SK-N-SH (cell line): ENCODE measurements around the gene TMEM132E. TPM values are rescaled to one million over a fixed set of nuclear protein-coding genes. Genes with fewer than 3 reads are reported as not detected.

Source experiments
- CTCF ChIA-PET: fragments of 300-600, 350-600 bp; formaldehyde crosslinking; extraction: SDS; loops from one replicate; lab custom pipeline; 2021; lab: Yijun Ruan, JAX
- POLR2A ChIA-PET: fragments of 350-600 bp; sonication (Branson Sonifier 250); formaldehyde crosslinking; extraction: SDS; loops from one replicate; lab custom pipeline; 2020; ENCODE audit warnings: antibody characterized with exemption, inconsistent platforms; lab: Yijun Ruan, JAX
- DNase-seq: peaks from one replicate; pipeline ENCODE4 v3.0.0; 2012
- H2AFZ ChIP-seq: fragments of 200-600 bp; sonication (generic); 2 replicates; pipeline ENCODE4 v1.8.1; 2016; ENCODE audit warnings: antibody characterized with exemption, mild to moderate bottlenecking, low read depth
- H3F3A ChIP-seq: fragments of 200-600 bp; sonication (generic); replicated peaks from 2 replicates; pipeline ENCODE3; 2016; ENCODE audit warnings: antibody characterized with exemption, mild to moderate bottlenecking; ENCODE audit not compliant: insufficient read depth
- H3K27ac ChIP-seq, 2 experiments: fragments of 200-500 bp in 1 of 2; fragments of 200-600 bp in 1 of 2; sonication (Bioruptor generic) in 1 of 2; sonication (generic), shearing (Covaris generic) in 1 of 2; 2 replicates each; pipeline versions ENCODE4 v1.5.1 to v1.6.1; 2014 to 2016; ENCODE audit warnings: low read depth in 2 of 2, inconsistent platforms in 1 of 2, low read length in 1 of 2, mild to moderate bottlenecking in 1 of 2, mixed read lengths in 1 of 2
- H3K27me3 ChIP-seq: fragments of 200-600 bp; sonication (generic), shearing (Covaris generic); 2 replicates; pipeline ENCODE4 v1.6.1; 2016; ENCODE audit warnings: mixed run types; ENCODE audit not compliant: insufficient read depth
- H3K36me3 ChIP-seq, 2 experiments: fragments of 200-500 bp in 1 of 2; fragments of 200-600 bp in 1 of 2; sonication (Bioruptor generic) in 1 of 2; sonication (generic) in 1 of 2; replicated peaks in 1 of 2; 2 replicates each; pipeline versions ENCODE3 to v1.5.1; 2014 to 2016; ENCODE audit warnings: low read length in 1 of 2, mild to moderate bottlenecking in 1 of 2; ENCODE audit not compliant: insufficient read depth in 2 of 2, control insufficient read depth in 1 of 2
- H3K4me1 ChIP-seq, 2 experiments: fragments of 200-500 bp in 1 of 2; fragments of 200-600 bp in 1 of 2; sonication (Bioruptor generic) in 1 of 2; sonication (generic), shearing (Covaris generic) in 1 of 2; 2 replicates each; pipeline versions ENCODE4 v1.5.1 to v1.6.1; 2014 to 2016; ENCODE audit warnings: low read depth in 1 of 2, low read length in 1 of 2, mixed run types in 1 of 2; ENCODE audit not compliant: insufficient read depth in 2 of 2, control insufficient read depth in 1 of 2
- H3K4me2 ChIP-seq: fragments of 200-600 bp; sonication (generic), shearing (Covaris generic); 2 replicates; pipeline ENCODE4 v1.6.1; 2017; ENCODE audit warnings: mixed run types
- H3K4me3 ChIP-seq, 2 experiments: fragments of 200-500 bp in 1 of 2; fragments of 200-600 bp in 1 of 2; sonication (Bioruptor generic) in 1 of 2; sonication (generic), shearing (Covaris generic) in 1 of 2; 2 replicates each; pipeline versions ENCODE4 v1.5.1 to v1.8.1; 2014 to 2016; ENCODE audit warnings: low read depth in 2 of 2, inconsistent platforms in 1 of 2, low read length in 1 of 2, mild to moderate bottlenecking in 1 of 2, mixed read lengths in 1 of 2, moderate library complexity in 1 of 2
- H3K79me2 ChIP-seq: fragments of 200-600 bp; sonication (generic); 2 replicates; pipeline ENCODE4 v1.8.1; 2017; ENCODE audit warnings: mild to moderate bottlenecking; ENCODE audit not compliant: insufficient read depth
- H3K9ac ChIP-seq: fragments of 200-600 bp; sonication (generic); 2 replicates; pipeline ENCODE4 v1.6.1; 2017; ENCODE audit warnings: mixed run types
- H3K9me2 ChIP-seq: fragments of 200-600 bp; sonication (generic); 2 replicates; pipeline ENCODE4 v1.6.1; 2017; ENCODE audit warnings: mixed run types
- H3K9me3 ChIP-seq: fragments of 200-600 bp; sonication (generic); 2 replicates; pipeline ENCODE4 v1.6.1; 2017; ENCODE audit warnings: mixed run types, mild to moderate bottlenecking, moderate library complexity
- H4K20me1 ChIP-seq: fragments of 200-600 bp; sonication (generic); 2 replicates; pipeline ENCODE4 v1.6.1; 2017; ENCODE audit warnings: mild to moderate bottlenecking, mixed run types; ENCODE audit not compliant: insufficient read depth
- CHD2 ChIP-seq: fragments of 150-350 bp; IDR thresholded peaks from 2 replicates; pipeline ENCODE4 v1.6.1; 2018; ENCODE audit warnings: low read length; ENCODE audit not compliant: partially characterized antibody
- EZH2phosphoT487 ChIP-seq: fragments of 200-600 bp; sonication (generic); IDR thresholded peaks from 2 replicates; pipeline ENCODE4 v1.6.1; 2017; ENCODE audit warnings: low read depth, mixed run types, mild to moderate bottlenecking, antibody characterized with exemption, moderate library complexity, borderline replicate concordance
- FOSL2 ChIP-seq: IDR thresholded peaks from 2 replicates; pipeline ENCODE4 v1.4.0; 2012; ENCODE audit warnings: low read depth, mild to moderate bottlenecking, moderate library complexity, borderline replicate concordance
- FOXJ3 ChIP-seq: sonication (generic); formaldehyde crosslinking; IDR thresholded peaks from 2 replicates; pipeline ENCODE4 v1.5.1; 2020; ENCODE audit warnings: mild to moderate bottlenecking, missing genetic modification reagents
- FOXM1 ChIP-seq: IDR thresholded peaks from 2 replicates; pipeline ENCODE4 v1.4.0; 2012; ENCODE audit warnings: low read depth, mild to moderate bottlenecking
- JUND ChIP-seq: IDR thresholded peaks from 2 replicates; pipeline ENCODE4 v1.4.0; 2012
- MAX ChIP-seq: IDR thresholded peaks from 2 replicates; pipeline ENCODE4 v1.4.0; 2012; ENCODE audit warnings: low read depth
- NFIC ChIP-seq: IDR thresholded peaks from 2 replicates; pipeline ENCODE4 v1.4.0; 2012; ENCODE audit warnings: borderline replicate concordance
- NRF1 ChIP-seq: IDR thresholded peaks from 2 replicates; pipeline ENCODE4 v1.6.1; 2012; ENCODE audit warnings: low read depth, mild to moderate bottlenecking, low read length
- RXRA ChIP-seq: IDR thresholded peaks from 2 replicates; pipeline ENCODE4 v1.4.0; 2012; ENCODE audit warnings: low read depth, mild to moderate bottlenecking, borderline replicate concordance
- SIN3A ChIP-seq: IDR thresholded peaks from 2 replicates; pipeline ENCODE4 v1.6.1; 2012; ENCODE audit warnings: low read depth, mild to moderate bottlenecking, low read length, moderate library complexity, borderline replicate concordance
- YY1 ChIP-seq: IDR thresholded peaks from 2 replicates; pipeline ENCODE4 v1.4.0; 2012; ENCODE audit warnings: low read depth, mild to moderate bottlenecking
- ZBTB33 ChIP-seq: IDR thresholded peaks from 2 replicates; pipeline ENCODE4 v1.4.0; 2012; ENCODE audit warnings: low read depth, borderline replicate concordance
- WGBS: methylation state at CpG from one replicate; pipeline ENCODE4 v1.1.6; 2017; ENCODE audit warnings: low lambda C conversion rate; 5-methylcytosine and 5-hydroxymethylcytosine counted together
- polyA plus RNA-seq, 3 experiments: library from polyadenylated mRNA; depleted of rRNA; stranded (reverse); fragments of >200 nt; gene quantifications; 2 replicates each; pipeline ENCODE4 v1.2.3, GENCODE V29; 2012
- TF ChIP-seq, protein P1 (sequence below): IDR thresholded peaks from 2 replicates; pipeline ENCODE4; 2012

TMEM132E gene
- polyA plus RNA-seq, 1 of the 3 experiments (the other 2 are of a cell fraction) = not detected

DNA sequence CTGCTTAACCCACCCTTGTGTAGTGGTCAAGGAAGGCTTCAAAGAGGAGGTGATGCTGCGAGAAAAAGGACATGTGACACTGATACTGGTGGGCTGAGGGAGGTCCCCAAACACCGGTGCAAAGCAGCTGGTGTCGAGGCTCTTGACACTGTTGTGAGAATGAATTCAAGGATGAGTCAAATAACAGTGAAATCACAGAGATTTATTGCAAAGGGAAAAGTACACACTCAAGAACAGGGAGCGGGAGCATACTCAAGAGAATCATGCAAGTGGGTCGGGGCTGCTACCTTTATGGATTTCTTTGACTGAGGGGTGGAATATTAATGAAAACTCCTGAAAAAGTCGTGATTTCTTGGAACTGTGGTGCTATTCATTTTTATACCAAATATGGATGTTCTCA lies 31.1 kb downstream of the TMEM132E start (continued):
- TF ChIP-seq, protein P1, sequence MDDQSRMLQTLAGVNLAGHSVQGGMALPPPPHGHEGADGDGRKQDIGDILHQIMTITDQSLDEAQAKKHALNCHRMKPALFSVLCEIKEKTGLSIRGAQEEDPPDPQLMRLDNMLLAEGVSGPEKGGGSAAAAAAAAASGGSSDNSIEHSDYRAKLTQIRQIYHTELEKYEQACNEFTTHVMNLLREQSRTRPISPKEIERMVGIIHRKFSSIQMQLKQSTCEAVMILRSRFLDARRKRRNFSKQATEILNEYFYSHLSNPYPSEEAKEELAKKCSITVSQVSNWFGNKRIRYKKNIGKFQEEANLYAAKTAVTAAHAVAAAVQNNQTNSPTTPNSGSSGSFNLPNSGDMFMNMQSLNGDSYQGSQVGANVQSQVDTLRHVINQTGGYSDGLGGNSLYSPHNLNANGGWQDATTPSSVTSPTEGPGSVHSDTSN = no peak
- no peak for TF ChIP-seq YY1
- TF ChIP-seq ZBTB33 = no peak
- no peak for TF ChIP-seq RXRA
- TF ChIP-seq JUND = no peak
- TF ChIP-seq NFIC = no peak
- no peak for TF ChIP-seq EZH2phosphoT487
- TF ChIP-seq, all 33 proteins: peak for 0

DNA sequence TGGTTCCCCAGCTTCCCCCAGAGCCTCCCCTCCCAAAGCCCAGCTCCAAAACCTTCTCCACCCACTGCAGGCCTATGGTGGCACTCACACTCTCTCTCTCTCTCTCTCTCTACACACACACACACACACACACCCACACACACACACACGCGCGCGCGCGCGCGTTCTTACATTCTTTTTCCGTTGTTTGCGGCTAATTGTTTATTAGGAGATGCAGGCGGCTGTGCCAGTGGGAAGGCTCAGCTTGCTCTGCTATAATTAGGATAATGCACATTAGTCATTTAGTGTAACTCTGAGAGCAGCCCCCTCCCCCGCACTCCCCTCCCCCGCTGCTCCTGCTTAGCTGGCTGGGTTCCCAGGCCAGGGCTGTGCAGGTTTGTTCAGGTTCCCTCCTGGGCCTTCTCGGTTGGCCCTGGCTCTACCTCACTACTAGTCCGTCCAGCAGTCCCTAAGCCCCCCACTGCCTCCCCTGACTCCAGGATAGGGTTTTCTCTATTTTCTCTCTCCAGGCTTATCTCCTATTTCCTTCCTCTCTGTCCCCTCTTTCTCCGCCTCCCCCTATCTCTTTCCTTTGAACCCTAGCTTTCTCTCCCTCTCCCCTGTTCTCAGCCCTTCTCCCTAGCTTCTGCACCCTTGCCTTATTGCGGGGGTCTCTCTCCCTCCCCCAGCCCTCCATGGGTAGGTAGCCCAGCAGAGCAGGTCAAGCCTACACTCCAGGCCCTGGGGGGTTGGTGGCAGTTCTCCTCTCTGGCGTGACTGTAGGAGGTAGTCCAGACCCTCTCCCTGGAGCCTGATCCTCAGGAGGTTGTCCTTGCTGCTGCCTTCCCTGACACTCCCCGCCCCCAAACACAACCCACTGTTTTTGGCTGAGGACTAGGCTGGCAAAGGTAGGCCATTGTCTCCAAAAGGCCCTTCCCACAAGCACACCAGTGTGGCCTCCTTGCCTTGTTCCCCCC lies 34.0 kb downstream of the TMEM132E start:
- CTCF ChIA-PET = interaction anchor here (0.5 to 4.1 kb wide), 7 partner anchors 9 to 280 kb away, joined by 3 to 18 read pairs (median 3); no protein-coding TSS in a partner anchor
- H4K20me1 ChIP-seq = no peaks in the 10 kb centered on the region
- H2AFZ ChIP-seq = no peak overlapping the region
- no peaks in the 10 kb centered on the region for H3K79me2 ChIP-seq
- peak; percentile 77 for DNase-seq
- peaks cover 0 to 51% of the 10 kb centered on the region in 2 experiments; a peak in 1 of 4 replicates for H3K4me1 ChIP-seq
- POLR2A ChIA-PET = interaction anchor here (0.6 to 1.3 kb wide), 5 partner anchors 18 to 369 kb away, joined by 3 to 6 read pairs (median 3); no protein-coding TSS in a partner anchor
- H3K9me3 ChIP-seq = no peaks in the 10 kb centered on the region
- no peak overlapping the region for H3K4me3 ChIP-seq
- H3K9ac ChIP-seq = no peak overlapping the region
- H3K27me3 ChIP-seq = no peaks in the 10 kb centered on the region
- no peaks in the 10 kb centered on the region for H3K9me2 ChIP-seq
- H3K27ac ChIP-seq = peak overlapping the region in 1 of 2 experiments; percentile 36; a peak in 1 of 4 replicates
- no peaks in the 10 kb centered on the region for H3K36me3 ChIP-seq
- 21% methylated on average over 18 of the region's 19 CpGs for WGBS
- TF ChIP-seq FOXM1 (no peak), NRF1 (peak; percentile 50; the same call in 1 of the 2 replicates)
- no peak overlapping the region for H3K4me2 ChIP-seq
- no peaks in the 10 kb centered on the region for H3F3A ChIP-seq

- no peak overlapping the region for H2AFZ ChIP-seq
- CTCF ChIA-PET = interaction anchor here (0.8 to 4.1 kb wide), 2 partner anchors 24 to 72 kb away, joined by 3 to 18 read pairs; no protein-coding TSS in a partner anchor
- H3K9ac ChIP-seq = no peak overlapping the region
- WGBS = 0% methylated on average over 1 of the region's 1 CpG
- H3K27ac ChIP-seq = no peak overlapping the region
- H3K27me3 ChIP-seq = no peaks in the 10 kb centered on the region
- POLR2A ChIA-PET = no interaction called here
- no peaks in the 10 kb centered on the region for H3K36me3 ChIP-seq
- H3K9me2 ChIP-seq = no peaks in the 10 kb centered on the region
- H3K4me2 ChIP-seq = no peak overlapping the region
- H3K4me3 ChIP-seq = no peak overlapping the region
- no peaks in the 10 kb centered on the region for H3K79me2 ChIP-seq
- no peaks in the 10 kb centered on the region for H3K9me3 ChIP-seq
- H3F3A ChIP-seq = no peaks in the 10 kb centered on the region
- no peaks in the 10 kb centered on the region for H4K20me1 ChIP-seq
- peaks cover 0 to 53% of the 10 kb centered on the region in 2 experiments; a peak in 2 of 4 replicates for H3K4me1 ChIP-seq
- no peak for DNase-seq
- no peak for TF ChIP-seq JUND
- no peak for TF ChIP-seq CHD2
- TF ChIP-seq NFIC = no peak
- TF ChIP-seq FOSL2 = no peak
- no peak for TF ChIP-seq SIN3A
- TF ChIP-seq MAX = no peak
- TF ChIP-seq FOXJ3 (CRISPR knock-in tag) = no peak
- TF ChIP-seq ZBTB33 = no peak
- TF ChIP-seq, protein P1 = no peak
- TF ChIP-seq EZH2phosphoT487 = no peak
Measured at GRCh38 chr17:34614698-34615097, 35.3 kb downstream of the TMEM132E start.
